ENCODE measurements around the gene SOCS2. TPM values are rescaled to one million over a fixed set of nuclear protein-coding genes. Genes with fewer than 3 reads are reported as not detected.
"Not testable (repeated sequence)": the region's sequence is repeated elsewhere in the genome, so short reads cannot be mapped to it uniquely, and the experiment has no call there.

The SOCS2 gene
- total RNA-seq, 1 donor from 2014 or later = 45.4 TPM

GRCh38 chr12:93592641-93593406 is 20.3 kb downstream of the SOCS2 start:
- DNase-seq (ENCODE audit: extremely low read depth, low read depth, low spot score) = no peak

DNA sequence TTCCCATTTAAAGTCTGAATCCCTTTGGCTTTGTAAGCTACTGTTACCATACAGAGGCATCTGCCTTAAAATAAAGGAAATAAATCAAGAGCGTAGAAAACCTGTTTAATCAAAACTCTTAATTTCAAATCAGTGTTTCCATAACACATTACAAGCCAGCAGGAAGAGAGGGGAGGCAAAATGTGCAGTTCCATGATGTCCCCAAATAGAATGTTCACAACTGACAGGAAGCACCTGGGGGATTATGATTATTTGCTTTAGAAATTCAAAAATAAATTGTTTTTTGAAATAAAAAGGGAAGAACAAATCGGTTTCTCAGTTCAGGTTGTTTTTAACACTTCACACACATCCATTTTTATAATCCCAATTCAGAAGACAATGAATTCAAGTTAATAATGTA is 21.4 kb downstream of the SOCS2 start:
- no peak for DNase-seq (ENCODE audit: extremely low read depth, low read depth, low spot score)

DNA sequence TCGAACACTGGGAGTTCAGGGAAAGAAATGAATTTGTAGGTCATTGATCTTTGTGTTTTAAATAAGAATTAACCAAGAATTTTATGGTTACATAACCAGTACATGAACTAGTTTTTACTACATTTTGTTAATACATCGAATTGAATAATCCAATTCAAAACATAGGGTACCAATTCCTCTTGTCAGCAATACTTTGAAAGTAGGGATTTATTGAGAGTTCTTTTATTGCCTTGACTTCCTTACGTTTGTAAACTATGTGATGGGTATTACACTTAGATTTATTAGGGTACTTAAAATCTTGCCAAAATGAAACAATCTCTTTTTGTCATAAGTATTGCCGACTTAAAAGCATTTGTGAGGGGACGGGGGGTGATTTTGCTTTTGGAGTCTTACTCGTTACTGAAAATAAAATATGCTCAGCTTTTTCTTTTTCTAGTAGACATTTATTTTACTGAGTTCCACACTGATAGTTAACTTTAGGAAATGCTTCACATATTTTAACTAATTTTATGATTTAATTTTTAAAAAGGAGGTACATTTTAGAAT is 22.4 kb downstream of the SOCS2 start:
- DNase-seq (ENCODE audit: extremely low read depth, low read depth, low spot score) = no peak

GRCh38 chr12:93595351-93595750 is 22.9 kb downstream of the SOCS2 start:
- no peak for DNase-seq (ENCODE audit: extremely low read depth, low read depth, low spot score)

- DNase-seq (ENCODE audit: extremely low read depth, low read depth, low spot score) = no peak
These were observed 25.1 kb downstream of the SOCS2 start for GRCh38 chr12:93597608-93598007.

DNA sequence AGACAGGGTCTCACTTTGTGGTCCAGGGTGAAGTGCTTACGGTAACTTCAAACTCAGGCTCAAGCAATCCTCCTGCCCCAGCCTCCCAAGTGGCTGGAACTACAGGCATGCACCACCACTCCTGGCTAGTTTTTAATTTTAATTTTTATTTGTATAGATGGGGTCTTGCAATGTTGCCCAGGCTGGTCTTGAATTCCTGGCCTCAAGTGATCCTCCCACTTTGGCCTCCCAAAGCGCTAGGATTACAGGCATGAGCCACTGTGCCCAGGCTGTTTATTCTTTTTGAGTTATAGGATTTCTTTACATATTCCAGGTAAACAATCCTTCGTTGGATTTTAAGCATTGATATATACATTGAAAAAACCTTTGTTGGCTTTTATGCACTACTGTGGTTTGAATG is 26.7 kb downstream of the SOCS2 start:
- DNase-seq (ENCODE audit: extremely low read depth, low read depth, low spot score) = no peak

- no peak for DNase-seq (ENCODE audit: extremely low read depth, low read depth, low spot score)
These were observed 29.1 kb downstream of the SOCS2 start for GRCh38 chr12:93601591-93601990.

DNA sequence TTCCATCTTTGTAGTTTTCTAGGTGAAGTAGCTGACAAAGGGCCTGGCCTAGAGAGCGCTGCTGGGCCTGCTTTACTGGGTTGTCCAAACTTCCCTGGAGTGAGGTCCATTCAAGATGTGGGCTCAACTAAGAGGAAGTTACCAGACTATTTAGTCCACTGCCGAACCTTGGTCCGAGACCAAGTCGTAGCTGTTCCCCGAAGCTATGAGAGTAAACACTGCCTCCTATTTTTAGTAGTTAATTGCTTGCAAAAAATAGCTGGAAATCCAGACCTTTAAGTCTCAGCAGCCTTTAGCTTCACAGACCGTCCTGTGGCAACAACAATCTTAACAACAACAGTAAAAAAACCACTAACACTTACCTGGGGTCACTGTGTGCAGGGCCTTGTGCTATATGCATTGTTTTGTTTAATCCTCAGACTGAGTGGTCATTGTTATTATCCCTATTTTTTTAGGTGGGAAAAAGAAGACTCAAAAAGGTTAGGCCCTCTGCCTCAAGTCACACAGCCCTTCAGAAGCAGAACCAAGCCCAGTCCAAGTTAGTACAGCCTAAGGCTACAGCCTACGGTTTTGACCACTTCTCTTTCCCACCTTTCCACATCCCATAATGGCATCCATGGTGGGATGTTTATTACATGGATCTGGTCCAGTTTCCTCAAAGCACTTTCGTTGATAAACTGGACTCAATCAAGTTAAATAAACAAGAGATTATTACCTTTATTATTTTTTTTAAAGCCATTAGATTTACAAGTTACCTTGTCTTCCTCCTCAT is 30.6 kb downstream of the SOCS2 start:
- DNase-seq (ENCODE audit: extremely low read depth, low read depth, low spot score) = no peak

DNA sequence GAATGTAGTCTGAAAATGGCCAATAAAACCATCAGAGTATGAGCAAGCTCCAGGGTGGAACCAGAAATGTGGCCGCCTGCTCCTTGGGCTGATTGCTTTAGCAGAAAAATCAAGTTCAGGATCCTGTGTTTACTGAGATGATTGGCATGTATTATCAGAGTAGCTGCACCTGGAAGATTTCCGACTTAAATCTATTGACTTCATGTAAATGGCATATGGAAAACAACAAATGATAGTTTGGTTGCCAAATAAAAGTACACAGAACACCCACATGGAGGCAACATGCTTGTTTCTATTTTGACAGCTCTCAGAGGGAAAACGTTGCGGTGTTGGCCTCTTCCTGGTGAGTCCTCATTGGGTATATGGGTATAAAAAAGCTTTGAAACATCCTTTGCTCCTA is 31.3 kb downstream of the SOCS2 start:
- DNase-seq (ENCODE audit: extremely low read depth, low read depth, low spot score) = no peak

GRCh38 chr12:93608313-93608712 is 35.8 kb downstream of the SOCS2 start:
- DNase-seq (ENCODE audit: extremely low read depth, low read depth, low spot score) = no peak

- no peak for DNase-seq (ENCODE audit: extremely low read depth, low read depth, low spot score)
These were observed 37.1 kb downstream of the SOCS2 start for GRCh38 chr12:93609281-93610192.

DNA sequence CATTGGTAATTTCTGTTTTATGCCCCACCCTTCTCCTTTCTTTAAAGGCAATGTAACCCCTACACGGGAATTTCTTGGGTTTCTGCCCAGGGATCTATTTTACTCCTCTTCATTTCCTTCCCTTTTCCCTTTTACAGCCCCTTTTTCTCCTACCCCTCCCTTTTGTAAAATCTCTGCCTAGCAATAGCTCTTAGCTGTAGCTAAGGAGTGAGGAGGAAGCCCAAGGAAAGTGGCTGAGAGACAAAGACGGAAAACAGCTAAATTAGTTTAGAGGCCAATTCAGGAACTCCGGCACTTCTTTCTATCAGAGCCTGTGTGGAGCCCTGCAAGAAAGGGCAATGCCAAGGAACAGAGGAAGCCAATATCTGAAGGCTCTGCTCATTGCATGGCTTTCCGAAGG is 40.3 kb downstream of the SOCS2 start:
- no peak for DNase-seq (ENCODE audit: extremely low read depth, low read depth, low spot score)

DNA sequence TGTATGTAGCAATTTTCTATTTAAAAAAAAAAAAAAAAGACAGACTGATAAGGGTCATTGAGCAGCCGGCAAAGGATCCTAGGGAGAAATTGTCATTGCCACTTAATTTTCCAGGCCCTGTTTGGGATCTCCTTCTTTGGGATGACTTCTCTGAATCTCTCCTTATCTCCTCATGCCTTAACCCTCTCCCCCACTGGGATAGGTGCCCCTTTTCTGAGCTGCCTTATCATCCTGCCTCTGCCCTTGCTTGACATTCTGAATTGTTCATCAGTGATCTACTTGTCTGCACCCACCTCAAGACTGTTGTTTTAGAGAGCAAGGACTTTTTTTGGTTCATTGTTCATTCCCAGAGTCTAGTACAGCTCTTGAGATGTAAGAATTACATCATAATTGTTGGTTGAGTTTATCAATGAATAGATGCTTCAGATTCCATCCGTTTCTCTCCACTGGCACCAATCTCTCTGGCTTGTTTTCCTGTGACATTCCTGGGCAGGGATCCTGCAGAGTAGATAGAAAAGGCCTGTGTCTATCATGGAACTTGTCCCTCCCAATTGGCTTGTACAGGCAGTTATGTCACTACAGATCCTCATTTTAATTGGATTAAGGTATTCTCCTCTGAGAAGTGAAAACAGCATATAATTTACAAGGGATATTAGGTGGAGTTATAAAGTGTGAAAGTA is 42.6 kb downstream of the SOCS2 start:
- DNase-seq (ENCODE audit: extremely low read depth, low read depth, low spot score) = no peak

- DNase-seq (ENCODE audit: extremely low read depth, low read depth, low spot score) = no peak
These were observed 44.2 kb downstream of the SOCS2 start for GRCh38 chr12:93616584-93617101.

DNA sequence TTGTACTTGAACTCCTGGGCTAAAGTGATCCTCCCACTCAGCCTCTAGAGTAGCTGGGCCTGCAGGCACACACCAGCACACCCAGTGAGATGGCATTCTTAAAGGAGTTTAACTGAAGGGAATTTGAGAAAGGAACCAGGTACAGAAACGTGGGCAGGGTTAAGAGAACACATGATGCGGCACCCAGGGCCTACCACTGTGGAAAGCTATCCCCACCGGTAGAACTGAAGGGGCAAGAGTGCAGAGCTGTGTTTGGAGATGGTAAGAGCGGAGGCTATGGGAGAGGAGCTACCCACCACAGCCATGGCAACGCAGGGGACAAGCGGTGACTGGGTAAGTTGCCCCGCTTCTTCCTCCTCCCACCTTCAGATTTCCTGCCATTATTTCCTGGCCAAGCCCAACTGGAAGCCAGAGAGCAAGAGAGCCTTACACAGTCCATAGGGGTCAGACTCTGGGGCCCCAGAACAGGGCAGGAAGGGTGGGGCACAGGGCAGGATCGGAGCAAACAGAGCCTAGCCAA is 46.5 kb downstream of the SOCS2 start:
- DNase-seq (ENCODE audit: extremely low read depth, low read depth, low spot score) = no peak

DNA sequence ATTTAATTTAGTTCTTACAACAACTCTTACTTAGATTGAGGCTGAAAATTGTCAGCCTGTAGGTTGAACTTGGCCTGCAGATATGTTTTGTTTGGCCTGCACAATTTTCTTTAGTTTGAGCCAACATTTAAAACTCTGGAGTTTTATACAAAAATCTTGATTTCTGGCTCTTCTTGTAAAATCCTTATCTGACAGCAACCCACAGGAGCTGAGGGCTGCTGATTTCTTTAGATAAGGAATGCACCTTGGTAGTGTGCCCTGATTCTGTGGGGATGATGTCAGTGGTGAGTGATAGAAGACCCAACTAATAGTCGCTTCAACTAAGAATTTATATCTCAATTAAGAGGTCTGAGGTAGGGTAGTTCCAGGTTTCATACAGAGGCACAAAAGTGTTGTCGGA is 49.5 kb downstream of the SOCS2 start:
- no peak for DNase-seq (ENCODE audit: extremely low read depth, low read depth, low spot score)

DNA sequence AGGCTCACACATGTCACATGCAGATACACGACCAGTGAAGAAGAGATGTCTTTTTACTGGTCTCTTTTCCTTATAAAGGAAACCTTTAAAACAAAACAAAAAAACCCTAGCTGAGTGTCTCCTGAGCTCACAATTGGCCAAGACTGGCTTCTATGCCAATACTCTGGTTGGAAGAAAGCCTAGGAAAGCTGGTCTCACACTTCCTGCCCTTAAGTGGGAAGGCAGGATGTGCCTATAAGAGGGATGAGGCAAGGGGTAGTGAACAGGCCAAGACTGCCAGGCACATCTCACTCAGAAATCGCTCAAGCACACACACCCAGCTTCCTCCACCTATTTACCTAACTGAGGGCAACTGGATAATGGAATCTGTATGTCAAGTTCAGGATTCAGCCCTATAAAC is 50.0 kb downstream of the SOCS2 start:
- DNase-seq (ENCODE audit: extremely low read depth, low read depth, low spot score) = no peak

DNA sequence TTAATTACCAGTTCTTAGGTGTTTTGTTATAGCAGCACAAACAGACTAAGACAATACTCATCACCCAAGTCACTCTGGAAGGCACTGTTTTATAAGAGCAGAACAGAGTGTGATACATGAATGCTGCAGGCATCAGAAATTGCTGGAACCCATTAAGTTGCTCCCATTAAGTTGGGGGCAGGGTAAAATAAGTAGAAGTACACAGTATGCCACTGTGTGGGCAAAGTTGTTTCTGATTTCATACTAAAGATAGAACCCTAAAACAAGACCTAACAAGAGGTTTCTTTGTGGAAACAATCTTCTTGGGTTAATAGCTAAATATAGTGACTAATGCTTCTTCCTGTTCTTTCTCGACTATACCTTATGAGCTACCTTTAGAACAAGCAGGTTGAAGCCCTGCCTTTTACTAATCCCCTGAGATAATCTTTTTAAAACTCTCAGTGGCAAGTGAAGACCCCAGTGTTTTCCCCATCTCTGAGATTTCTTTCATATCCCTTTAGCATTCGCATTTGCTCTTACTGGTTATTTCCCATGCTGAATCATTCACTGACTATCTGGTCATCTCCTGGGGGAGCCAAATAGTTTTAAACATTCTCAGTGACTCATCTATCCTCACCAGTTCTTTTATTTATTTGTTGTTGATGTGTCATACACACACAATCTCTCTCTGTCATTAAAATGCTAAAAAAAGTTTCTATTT is 52.3 kb downstream of the SOCS2 start:
- DNase-seq (ENCODE audit: extremely low read depth, low read depth, low spot score) = peak; percentile 44

DNA sequence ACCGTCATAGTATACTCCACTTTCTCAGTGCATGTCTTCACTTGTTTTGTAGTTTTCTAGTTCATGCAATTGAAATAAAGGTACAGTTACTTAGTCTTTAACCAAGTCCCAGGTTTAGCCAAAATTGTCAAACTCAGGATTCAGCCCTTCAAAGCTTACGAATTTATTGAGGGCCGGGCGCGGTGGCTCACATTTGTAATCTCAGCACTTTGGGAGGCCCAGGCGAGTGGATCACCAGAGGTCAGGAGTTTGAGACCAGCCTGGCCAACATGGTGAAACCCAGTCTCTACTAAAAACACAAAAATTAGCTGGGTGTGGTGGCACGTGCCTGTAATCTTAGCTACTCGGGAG is 52.8 kb downstream of the SOCS2 start:
- DNase-seq (ENCODE audit: extremely low read depth, low read depth, low spot score) = not testable (repeated sequence)

Data from glomerular endothelial cell (primary cell).